GM19452 (cell line): ENCODE measurements around the gene NEXN.
"Not testable (repeated sequence)": the region's sequence is repeated elsewhere in the genome, so short reads cannot be mapped to it uniquely, and the experiment has no call there.

ENCODE experiments used
- ATAC-seq: cut with Tn5 transposase; IDR thresholded peaks from one replicate; pipeline ENCODE4 v1.9.1; 2021; ENCODE audit not compliant: unreplicated experiment

NEXN gene

DNA sequence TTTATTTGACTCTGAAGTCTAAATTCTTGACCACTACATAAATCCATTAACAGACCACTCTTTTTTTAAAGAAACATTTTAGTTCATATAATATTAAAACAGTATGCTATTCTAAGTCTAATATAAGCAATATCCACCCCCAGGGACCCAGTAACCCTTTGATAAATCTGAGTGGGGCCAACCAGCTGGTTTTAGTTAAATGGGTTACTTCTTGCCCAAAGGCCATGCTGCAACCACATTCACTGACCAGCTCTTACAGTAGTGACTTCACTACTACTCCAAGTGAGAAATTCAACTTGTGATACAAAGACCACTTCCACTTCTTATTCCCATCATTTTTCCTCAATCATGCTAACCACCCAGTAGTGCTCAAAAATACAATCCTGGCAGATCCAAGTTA is 70.0 kb downstream of the NEXN start:
- no peak for ATAC-seq

DNA sequence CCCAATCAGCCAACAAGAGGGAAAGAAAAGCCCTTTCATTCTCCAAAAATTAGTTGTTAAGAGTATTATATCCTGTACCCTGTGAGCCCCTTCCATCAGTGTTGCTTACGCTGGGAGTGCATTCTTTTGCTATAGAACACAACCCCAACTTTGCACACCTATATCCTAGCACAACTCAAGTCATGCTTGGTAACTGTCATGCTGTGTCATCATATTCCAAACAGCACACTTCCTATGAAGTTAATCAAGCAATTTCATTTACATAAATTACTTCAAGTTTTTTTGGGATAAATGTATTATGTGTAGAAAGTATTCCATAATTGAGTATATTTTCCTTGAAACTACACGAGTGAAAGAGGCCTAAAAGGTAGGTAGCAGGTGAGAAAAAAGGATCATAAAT is 70.4 kb downstream of the NEXN start:
- no peak for ATAC-seq

DNA sequence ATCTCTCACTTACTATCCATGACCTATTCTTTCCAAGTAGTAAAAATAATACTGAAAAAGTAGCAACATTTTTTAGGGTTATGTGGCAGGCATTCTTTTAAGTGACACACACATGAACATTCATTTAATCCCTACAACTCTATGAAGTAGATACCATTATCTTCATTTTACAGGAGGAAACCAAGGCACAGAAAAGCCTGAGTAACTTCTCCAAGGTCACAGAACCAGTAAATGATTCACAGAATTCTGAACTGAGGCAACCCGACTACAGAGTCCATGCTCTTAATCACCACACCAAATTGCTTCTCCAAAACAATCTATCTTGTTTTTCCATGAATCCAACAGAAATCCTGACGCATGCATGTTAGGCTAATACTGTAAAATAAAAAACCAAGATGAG is 73.0 kb downstream of the NEXN start:
- ATAC-seq: no peak

DNA sequence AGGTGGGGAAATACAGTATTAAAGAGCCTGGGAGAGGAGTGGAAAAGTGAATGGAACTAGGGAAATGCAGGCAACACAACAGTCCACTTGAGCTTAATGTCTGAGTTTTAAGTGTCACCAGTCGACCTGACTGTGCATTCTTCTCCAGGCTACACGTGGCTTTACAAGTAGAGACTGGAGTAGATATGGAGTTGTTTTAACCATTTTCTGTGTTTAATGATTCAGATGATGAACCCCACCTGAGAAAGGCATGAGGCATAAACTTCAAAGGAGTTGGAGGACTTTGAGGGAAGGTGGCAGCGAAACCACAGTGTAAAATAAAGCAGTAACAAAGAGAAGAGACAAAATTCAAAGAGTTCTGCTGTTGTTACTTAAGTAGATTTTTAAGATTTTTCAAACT is 77.9 kb downstream of the NEXN start:
- no peak for ATAC-seq

DNA sequence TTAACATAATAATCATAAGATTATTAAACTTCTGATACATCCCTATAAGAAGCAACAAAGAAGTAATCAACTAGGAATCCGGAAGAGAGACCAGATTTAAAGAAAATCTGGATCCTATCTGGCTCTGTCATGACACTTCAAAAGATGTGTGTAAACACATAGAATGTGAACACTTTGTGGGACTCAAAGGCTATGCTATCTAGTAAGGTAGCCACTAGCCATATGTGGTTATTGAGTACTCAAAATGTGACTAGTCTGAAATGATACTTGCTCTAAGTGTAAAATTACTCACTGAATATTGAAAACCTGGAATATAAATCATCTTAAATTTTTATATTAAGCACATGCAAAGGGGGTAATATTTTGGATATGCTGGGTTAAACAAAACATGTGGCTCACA is 81.8 kb downstream of the NEXN start:
- no peak for ATAC-seq

DNA sequence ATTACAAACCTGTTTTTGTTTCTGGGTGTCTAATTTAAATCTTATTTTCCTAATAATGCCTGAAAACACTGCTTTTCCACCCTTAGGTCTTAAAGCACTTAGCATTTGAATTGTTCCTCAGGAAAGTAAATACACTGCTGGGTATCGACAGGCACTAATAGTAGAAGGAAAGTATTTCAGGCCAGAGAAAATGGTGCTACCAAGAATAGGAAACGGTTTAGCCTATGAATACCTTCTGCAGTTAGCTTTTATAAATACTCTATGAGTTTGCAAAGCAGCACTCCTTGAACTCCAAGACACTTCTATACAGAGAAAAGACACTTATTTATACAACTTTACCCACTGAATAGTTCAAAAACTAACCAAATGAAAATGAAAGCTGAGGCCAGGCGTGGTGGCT is 83.7 kb downstream of the NEXN start:
- ATAC-seq: no peak

DNA sequence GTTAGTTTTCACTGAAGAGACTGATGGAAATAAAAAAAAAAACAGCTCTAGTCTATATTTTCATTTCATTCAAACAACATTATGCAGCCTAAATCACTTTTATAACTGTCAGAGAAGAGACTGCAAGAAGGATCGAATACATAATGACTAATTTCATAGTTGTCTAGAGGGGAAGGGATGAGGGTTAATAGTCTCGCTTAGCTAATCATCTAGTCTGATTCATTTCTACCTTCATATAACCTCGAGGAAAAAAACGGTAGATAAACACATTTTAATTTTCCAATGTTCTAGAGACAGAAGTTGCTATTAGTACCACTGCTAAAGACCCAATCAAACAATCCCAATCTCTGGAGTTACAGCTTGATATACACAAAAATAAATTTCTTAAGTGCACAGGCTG is 87.0 kb downstream of the NEXN start:
- ATAC-seq: no peak

DNA sequence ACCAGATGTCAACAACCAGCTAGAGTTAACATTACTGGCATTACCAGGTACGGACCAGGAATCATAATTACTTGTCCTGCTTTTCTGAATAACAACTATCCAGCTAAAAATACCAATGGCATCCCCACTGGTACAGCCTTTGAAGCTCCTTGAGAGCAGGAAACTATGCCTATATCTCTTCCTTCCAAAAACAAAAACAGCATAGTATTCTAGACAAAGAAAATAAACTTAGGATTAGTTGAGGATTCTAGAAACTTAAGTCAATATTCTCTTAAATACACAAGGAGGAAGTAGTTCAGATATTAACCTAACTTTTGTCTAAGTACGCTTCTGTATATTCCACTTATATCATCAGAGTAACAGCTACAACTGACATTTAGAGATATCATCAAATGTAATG is 87.5 kb downstream of the NEXN start:
- ATAC-seq: no peak

DNA sequence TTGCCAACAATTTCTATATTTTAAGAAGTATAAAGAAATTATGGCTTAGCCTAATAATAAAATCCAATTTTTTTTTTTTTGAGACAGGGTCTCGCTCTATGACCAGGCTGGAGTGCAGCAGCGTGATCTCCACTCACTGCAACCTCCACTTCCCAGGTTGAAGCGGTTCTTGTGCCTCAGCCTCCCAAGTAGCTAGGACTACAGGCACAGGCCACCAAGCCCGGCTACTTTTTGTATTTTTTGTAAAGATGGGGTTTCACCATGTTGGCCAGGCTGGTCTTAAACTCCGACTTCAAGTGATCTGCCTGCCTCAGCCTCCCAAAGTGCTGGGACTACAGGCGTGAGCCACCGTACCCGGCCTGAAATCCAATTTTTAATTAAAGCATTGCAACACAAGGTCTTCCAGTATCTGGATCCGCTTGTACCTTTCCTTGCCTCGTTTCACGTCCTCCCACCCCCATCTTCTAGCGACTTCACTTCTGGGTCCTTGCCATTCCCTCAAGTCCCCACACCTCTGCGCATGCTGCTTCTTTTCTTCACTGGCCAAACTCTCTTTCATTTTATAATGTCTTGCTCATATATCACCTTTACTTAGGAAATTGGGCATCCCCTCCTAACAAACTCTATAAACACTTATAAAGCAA is 88.1 kb downstream of the NEXN start:
- no peak for ATAC-seq

DNA sequence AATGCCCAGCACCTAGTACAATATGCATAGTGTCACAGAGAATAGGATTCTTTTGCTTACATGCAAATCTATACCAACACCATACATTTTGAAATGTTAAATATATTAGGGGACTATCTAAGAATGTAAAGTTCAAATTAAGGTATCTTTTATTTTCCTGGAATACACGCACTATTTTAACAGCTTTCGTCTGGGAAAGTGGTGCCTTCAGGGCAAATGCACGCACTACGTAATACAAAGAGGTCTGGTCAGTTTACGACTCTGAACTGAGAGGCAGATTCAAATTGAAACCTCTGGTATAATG is 89.5 kb downstream of the NEXN start:
- ATAC-seq: peak; percentile 0

DNA sequence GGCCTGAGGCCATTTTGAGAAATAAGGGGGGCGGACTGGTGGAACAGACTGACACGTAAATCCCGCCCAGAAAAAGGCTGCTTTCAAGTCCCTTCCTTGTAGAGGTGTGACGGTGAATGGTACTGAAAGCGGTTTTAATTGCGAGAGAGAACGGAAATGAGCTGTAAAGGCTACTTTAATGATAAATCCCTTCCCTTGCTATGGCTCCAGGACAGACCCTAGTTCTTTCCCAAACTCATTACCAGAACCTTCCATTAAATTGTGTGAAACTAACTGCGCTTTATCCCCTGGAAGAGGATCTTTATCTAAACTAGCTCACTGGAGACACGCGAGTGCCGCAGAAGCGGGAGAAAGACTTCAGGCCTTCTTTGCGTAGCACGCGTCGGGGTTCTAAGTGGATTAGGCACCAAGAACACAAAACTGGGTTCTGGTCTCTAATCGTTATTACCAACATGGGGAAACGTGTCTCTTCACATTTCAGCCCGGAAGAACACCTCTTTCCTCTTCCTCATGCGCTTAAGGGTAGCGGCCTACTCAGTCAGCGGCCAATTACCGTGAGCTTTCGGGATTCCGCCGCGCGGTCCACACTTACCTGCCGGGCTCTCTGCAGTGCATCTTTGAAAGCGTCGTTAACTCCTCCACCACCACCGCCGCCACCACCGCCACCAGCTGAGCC is 90.0 kb downstream of the NEXN start:
- peak; percentile 62 for ATAC-seq

DNA sequence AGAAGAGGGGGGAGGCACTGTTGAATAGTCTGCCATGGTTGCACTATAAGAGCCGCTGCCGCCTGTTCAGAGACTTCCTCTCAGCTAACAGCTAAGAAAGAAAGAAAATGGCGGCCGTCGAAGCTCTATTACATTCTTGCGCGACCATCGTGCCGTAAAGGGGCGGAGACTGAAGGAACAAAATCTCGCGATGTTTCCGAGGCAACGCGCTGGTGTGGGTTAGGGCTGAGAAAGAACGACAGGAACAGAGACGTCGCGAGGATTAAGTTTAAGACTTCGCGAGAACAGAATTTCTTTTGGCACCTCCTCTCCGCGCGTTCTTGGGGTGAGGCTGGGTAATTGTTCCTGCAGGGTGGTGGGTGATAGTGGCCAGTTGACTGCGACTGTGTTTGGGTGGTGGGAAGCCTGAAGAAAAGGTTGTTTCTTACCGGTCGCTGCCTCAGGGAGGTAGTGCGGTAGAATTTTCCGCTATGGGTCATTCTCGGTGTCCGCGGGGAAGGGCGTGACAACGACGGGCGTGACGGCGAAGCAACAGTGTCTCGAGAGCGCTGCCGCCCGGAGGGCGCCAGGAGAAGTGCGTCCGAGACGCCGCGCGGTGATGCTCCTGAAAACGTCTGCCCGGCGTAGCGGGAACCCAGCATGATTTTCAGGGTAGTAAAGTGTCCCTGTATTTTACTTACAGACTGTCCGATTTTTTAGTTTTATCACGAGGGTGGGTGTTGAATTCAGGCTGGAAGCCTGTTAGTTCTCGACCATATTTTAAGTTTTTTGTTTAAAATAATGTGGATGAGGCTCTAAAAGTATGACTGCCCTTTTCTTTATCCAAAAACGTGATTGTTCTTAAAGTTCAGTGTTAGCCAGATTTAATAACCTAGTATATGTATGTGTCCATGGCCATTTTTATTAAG is 90.8 kb downstream of the NEXN start, which contains the start of gene FUBP1:
TSS of gene FUBP1 (minus strand) at position 104 of the 908 bp plus-strand sequence. CDS start at position 36, 68 bp downstream.
- ATAC-seq: peak; percentile 81

DNA sequence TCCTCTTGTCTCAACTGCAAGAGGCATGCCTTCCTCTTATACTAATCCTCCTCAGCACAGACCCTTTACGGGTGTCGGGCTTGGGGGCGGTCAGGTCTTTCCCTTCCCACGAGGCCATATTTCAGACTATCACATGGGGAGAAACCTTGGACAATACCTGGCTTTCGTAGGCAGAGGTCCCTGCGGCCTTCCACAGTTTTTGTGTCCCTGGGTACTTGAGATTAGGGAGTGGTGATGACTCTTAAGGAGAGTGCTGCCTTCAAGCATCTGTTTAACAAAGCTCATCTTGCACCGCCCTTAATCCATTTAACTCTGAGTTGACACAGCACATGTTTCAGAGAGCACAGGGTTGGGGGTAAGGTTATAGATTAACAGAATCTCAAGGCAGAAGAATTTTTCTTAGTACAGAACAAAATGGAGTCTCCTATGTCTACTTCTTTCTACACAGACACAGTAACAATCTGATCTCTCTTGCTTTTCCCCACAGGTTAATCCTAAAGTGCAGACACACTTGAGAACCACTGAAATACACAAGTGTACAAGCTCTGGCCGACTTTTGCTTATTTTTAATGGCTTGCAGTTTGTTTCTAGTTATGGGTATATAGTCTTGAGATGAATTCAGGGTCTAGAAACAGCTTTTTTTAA is 95.0 kb downstream of the NEXN start:
- ATAC-seq: not testable (repeated sequence)

DNA sequence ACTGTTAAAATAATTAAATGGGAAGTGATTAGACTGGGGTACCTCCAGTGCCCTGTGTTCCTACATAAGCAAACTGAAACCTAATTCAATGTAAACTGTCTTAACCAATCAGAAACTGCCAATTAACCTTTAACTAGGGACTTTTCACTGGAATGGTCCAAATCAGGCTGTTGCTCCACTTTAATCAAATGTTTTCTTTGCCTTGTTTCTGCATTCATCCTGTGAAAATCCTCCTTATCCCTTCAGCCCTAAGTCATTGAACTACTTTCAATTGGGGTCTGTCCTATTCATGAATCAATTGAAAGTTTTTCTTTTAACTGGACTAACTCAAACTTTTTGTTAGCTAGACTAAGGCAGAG is 95.6 kb downstream of the NEXN start:
- ATAC-seq: no peak

DNA sequence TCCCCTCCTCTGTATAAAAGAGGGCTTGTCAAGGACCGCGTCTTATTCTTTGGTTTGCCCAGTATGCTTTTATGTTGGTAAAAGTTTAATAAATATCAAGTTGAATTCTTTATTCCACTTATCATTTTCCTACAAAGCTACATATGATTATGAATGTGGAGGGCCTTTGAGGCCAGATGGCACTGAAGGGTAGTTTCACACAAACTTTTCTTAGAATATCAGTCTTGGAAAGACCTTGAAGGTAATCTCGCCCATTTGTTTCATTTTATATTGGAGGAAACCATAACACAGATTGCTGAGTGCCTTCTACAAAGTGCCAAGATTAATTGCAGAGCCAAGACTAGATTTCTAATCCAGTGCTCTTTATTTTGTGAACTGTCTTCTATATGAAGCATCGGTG is 96.2 kb downstream of the NEXN start:
- no peak for ATAC-seq

DNA sequence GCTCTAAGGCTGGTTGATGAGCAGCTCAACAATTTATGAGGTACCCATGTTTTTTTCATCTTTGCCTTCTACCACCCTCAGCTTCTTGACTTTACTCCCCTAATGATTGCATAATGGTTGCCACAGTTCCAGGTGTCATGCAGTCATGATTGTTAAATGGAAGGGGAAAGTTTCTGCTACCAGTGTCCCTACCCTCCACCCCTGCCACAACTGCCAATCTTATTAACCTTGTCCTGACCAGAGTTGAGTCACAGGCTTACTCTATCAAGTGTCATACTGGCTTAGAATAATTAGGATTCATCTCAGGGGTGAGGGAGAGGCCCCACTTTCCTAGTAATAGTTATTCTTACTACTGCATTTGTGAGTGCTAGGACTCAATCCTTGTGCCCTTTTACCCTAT is 98.4 kb downstream of the NEXN start:
- no peak for ATAC-seq

DNA sequence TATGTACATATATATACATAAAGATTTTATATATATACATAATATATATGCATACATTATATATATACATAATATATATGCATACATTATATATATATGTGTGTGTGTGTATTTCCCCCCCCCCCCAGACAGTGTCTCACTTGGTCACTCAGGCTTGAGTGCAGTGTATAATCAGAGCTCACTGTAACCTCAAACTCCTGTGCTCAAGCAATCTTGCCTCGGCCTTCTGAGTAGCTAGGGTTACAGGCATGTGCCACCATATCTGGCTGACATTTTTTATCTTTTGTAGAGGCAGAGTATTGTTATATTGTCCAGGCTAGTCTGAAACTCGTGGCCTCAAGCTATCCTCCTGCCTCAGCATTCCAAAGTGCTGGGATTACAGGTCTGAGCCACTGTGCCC is 99.5 kb downstream of the NEXN start:
- no peak for ATAC-seq

DNA sequence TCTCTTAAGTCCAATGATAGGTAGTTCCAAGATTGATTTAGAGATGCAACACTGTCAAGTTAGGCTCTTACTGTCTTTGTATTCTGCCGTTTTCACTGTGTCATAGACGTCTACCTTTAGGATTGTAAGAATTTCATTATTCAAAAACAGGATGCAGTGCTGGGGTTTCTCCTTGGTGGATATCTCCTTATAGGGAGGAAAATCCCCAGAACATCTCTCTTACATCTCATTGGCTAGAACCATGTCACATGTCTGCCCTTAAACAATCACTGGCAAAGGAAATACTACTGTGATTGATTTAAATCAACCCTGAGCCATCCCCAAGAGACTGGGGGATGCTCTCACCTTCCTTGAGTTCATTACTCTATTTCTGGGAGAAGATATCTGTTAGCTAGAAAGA is 101.3 kb downstream of the NEXN start:
- ATAC-seq: no peak

DNA sequence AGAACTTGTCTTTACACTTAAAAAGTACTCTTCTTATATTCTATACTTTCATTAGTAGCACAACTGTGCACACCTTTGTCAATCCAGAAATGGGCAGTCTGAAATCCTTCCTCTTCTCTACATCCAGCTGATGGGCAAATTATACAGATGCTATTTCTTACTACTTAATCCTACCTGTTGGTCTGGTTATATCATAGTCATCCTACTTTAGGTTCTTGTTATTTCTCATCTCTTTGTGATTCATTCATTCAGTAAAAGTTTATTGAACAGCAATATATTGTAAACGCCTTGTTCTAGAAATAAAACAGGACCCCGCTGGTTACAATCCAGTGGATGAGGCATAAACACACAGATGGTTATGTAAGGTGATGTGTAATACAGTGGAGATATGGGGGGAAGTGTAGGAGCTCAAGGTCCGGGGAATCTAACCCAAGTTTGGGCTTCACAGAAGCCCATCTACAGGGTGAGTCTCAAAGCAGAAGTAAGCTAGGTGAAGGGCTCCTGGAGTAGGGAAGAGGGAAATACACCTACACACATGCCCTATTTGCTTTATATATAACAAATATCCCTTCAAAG is 102.3 kb downstream of the NEXN start:
- no peak for ATAC-seq

DNA sequence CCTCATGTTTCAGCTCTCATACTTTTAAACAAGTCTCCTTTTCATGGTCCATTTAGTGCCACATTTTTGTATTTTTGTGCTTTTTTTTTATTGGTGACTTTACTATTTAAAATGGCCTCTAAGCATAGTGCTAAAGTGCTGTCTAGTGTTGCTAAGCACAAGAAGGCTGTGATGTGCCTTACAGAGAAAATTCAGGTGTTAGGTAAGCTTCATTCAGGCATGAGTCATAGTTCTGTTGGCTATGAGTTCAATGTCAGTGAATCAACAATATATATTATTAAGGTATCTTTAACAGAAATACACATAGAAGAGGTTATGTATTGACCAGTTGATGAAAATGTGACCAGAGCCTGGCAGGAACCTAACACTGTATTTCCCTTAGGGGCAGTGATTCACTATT is 103.2 kb downstream of the NEXN start:
- ATAC-seq: no peak
